NCI-H2029 treated with DMSO at 0.1 percent for 48 hours (cell line): ENCODE data around the gene TLE2.
"Not testable (repeated sequence)": the region's sequence is repeated elsewhere in the genome, so short reads cannot be mapped to it uniquely, and the experiment has no call there.

Experiments used
- DNase-seq: peaks from one replicate; lab custom pipeline; 2025; lab: John Stamatoyannopoulos, UW

The TLE2 gene

GRCh38 chr19:3012621-3013262, 16.3 kb downstream of the TLE2 start:
- no peak for DNase-seq

- DNase-seq: not testable (repeated sequence)
These were observed 17.0 kb downstream of the TLE2 start for GRCh38 chr19:3012059-3012458.

GRCh38 chr19:3010871-3011270, 18.2 kb downstream of the TLE2 start:
- DNase-seq: no peak

- DNase-seq: no peak
These were observed 20.1 kb downstream of the TLE2 start for GRCh38 chr19:3008994-3009393.

- DNase-seq: no peak
These were observed 21.1 kb downstream of the TLE2 start for GRCh38 chr19:3007975-3008374.

- DNase-seq: no peak
These were observed 22.9 kb downstream of the TLE2 start for GRCh38 chr19:3006075-3006767.

- no peak for DNase-seq
These were observed 23.7 kb downstream of the TLE2 start for GRCh38 chr19:3005345-3005744.

GRCh38 chr19:3004522-3004921, 24.6 kb downstream of the TLE2 start:
- DNase-seq: no peak

GRCh38 chr19:3003046-3003445, 26.0 kb downstream of the TLE2 start:
- no peak for DNase-seq

- no peak for DNase-seq
These were observed 27.8 kb downstream of the TLE2 start for GRCh38 chr19:3001235-3001800.

GRCh38 chr19:2998642-2999041, 30.4 kb downstream of the TLE2 start:
- DNase-seq: no peak

- no peak for DNase-seq
These were observed 31.4 kb downstream of the TLE2 start for GRCh38 chr19:2997720-2998119.

GRCh38 chr19:2994588-2995131, 34.4 kb downstream of the TLE2 start:
- no peak for DNase-seq

GRCh38 chr19:2993579-2993978, 35.5 kb downstream of the TLE2 start:
- no peak for DNase-seq

GRCh38 chr19:2992958-2993357, 36.1 kb downstream of the TLE2 start:
- DNase-seq: no peak

GRCh38 chr19:2992333-2992732, 36.7 kb downstream of the TLE2 start:
- DNase-seq: not testable (repeated sequence)

- DNase-seq: no peak
These were observed 39.7 kb downstream of the TLE2 start for GRCh38 chr19:2989236-2989946.

- no peak for DNase-seq
These were observed 40.5 kb downstream of the TLE2 start for GRCh38 chr19:2988568-2988967.

- DNase-seq: no peak
These were observed 41.3 kb downstream of the TLE2 start for GRCh38 chr19:2987797-2988196.

- DNase-seq: no peak
These were observed 42.0 kb downstream of the TLE2 start for GRCh38 chr19:2986951-2987524.

GRCh38 chr19:2984215-2984528, 44.9 kb downstream of the TLE2 start:
- no peak for DNase-seq
